Measurements from ENCODE around the gene PKHD1. TPM values are rescaled to one million over a fixed set of nuclear protein-coding genes. Genes with fewer than 3 reads are reported as not detected.

PKHD1 gene
- total and polyA plus RNA-seq, 2 of the 13 experiments (the other 11 are each of a cell fraction or from before 2014, with no cell fraction given) = 0.01 to 0.13 TPM

GRCh38 chr6:51568771-51569170 lies 518.6 kb downstream of the PKHD1 start:
- POLR2A ChIA-PET = no interaction called here
- in situ Hi-C loops (cut with HindIII; ENCODE audit: extremely low pct_ligation_motif_present, low pct_unique_long_range_greater_than_20kb) = no loop called here
- Histone ChIP-seq H3K9me3 (ENCODE audit: low read length) (no peaks in the 10 kb centered on the region), H2AFZ (ENCODE audit: low read length) (no peak overlapping the region), H3K4me1 (ENCODE audit: insufficient read depth, low read length) (no peaks in the 10 kb centered on the region), H3K4me2 (ENCODE audit: low read depth, low read length) (no peak overlapping the region), H3K4me3 (replicated peaks in 1 of 3; ENCODE audit: insufficient read depth in 1 of 3, low read depth in 2 of 3, low read length in 3 of 3) (no peak overlapping the region), H3K79me2 (ENCODE audit: insufficient read depth, low read length) (no peaks in the 10 kb centered on the region), H3K27me3 (ENCODE audit: control insufficient read depth in 1 of 2, insufficient read depth in 2 of 2, low read length in 2 of 2) (no peaks in the 10 kb centered on the region), H3K27ac (ENCODE audit: extremely low read length, insufficient read depth, low read length) (no peak overlapping the region), H3K9ac (ENCODE audit: insufficient read depth, low read depth, low read length) (no peak overlapping the region), H3K36me3 (replicated peaks in 1 of 2; ENCODE audit: control insufficient read depth in 1 of 2, insufficient read depth in 2 of 2, low read length in 2 of 2) (no peaks in the 10 kb centered on the region), H4K20me1 (ENCODE audit: insufficient read depth, low read length) (no peaks in the 10 kb centered on the region)
- WGBS (ENCODE audit: low lambda C conversion rate) = 1% methylated on average over 2 of the region's 2 CpGs
- no peak for ATAC-seq
- no peak for TF ChIP-seq ATF6 (CRISPR knock-in tag; conservative IDR thresholded peaks at IDR 0.05)
- no peak for TF ChIP-seq ZNF354B (CRISPR knock-in tag; IDR thresholded peaks at IDR 0.05)
- TF ChIP-seq ZNF331 (CRISPR knock-in tag; IDR thresholded peaks at IDR 0.05) = no peak
- TF ChIP-seq KDM5A (IDR thresholded peaks at IDR 0.05; ENCODE audit: borderline replicate concordance, low read length) = no peak
- TF ChIP-seq CREB1 (IDR thresholded peaks at IDR 0.05) = no peak
- no peak for TF ChIP-seq CREB1 (CRISPR knock-in tag; IDR thresholded peaks at IDR 0.05)
- no peak for TF ChIP-seq SATB2 (CRISPR knock-in tag; IDR thresholded peaks at IDR 0.05)
- TF ChIP-seq SP2 (CRISPR knock-in tag; IDR thresholded peaks at IDR 0.05) = no peak
- TF ChIP-seq ZSCAN9 (CRISPR knock-in tag; IDR thresholded peaks at IDR 0.05; ENCODE audit: borderline replicate concordance) = no peak
- no peak for TF ChIP-seq JDP2 (CRISPR knock-in tag; IDR thresholded peaks at IDR 0.05; ENCODE audit: borderline replicate concordance)
- TF ChIP-seq MIXL1 (CRISPR knock-in tag; IDR thresholded peaks at IDR 0.05) = no peak
- TF ChIP-seq ELF4 (CRISPR knock-in tag; IDR thresholded peaks at IDR 0.05; ENCODE audit: borderline replicate concordance) = no peak
- no peak for TF ChIP-seq ZNF772 (CRISPR knock-in tag; IDR thresholded peaks at IDR 0.05)
- TF ChIP-seq NPAS2 (CRISPR knock-in tag; IDR thresholded peaks at IDR 0.05; ENCODE audit: borderline replicate concordance) = no peak
- no peak for TF ChIP-seq PBX3 (CRISPR knock-in tag; IDR thresholded peaks at IDR 0.05; ENCODE audit: borderline replicate concordance)
- TF ChIP-seq MEF2D (CRISPR knock-in tag; IDR thresholded peaks at IDR 0.05) = no peak
- intact Hi-C loops (cut with micrococcal nuclease; ENCODE audit: unreplicated experiment) = no loop called here
- CTCF ChIA-PET (ENCODE audit: low intra/inter-chr PET ratio, low total read pairs) = no interaction called here
- no TSS peak for BruUV-seq (replicated peaks)
- FAIRE-seq = no peak
- DNase-seq (ENCODE audit: low spot score) = no peak

Data from HepG2 (cell line).